Activated T-helper 9 cell treated with anti-CD3 and anti-CD28 coated beads, Interleukin-2, amount 50 U/mL, for 16 hours (primary cell): Measurements from ENCODE around the gene CTIF.

Experiments used
- DNase-seq: peaks from one replicate; pipeline ENCODE4 v3.0.0-alpha.2; 2020; ENCODE audit warnings: low read depth

The CTIF gene

DNA sequence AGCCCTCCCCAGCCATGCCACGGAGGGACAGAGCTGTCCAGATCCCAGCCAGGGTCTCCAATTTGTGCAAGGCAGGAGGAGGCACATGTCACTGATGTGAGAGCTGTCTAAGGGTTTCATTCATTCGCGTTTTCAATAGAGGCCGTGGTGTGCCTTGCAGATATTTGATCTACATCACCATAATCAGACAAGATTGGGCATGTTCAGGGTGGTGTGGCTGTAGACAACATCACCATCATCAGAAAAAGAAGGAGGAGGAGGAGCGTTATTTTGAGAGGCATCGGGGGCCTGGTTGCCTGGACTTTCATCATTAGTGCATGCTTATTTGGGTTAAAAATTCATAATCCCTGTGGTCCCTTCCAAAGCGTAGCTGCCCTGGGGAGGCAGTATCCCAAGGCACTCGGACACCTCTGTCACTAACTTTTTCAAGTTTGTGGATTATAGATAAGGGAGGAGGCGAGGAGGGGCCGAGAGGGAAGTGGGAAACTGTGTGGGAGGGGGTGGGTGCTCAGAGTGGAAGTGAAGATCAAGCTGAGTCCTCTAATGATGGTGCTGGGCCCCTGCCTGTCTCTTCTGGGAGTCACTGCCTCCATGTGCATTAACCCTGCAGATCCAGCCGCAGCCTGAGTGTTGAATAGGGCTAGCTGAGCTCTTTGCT lies 194.1 kb downstream of the CTIF start:
- no peak for DNase-seq

DNA sequence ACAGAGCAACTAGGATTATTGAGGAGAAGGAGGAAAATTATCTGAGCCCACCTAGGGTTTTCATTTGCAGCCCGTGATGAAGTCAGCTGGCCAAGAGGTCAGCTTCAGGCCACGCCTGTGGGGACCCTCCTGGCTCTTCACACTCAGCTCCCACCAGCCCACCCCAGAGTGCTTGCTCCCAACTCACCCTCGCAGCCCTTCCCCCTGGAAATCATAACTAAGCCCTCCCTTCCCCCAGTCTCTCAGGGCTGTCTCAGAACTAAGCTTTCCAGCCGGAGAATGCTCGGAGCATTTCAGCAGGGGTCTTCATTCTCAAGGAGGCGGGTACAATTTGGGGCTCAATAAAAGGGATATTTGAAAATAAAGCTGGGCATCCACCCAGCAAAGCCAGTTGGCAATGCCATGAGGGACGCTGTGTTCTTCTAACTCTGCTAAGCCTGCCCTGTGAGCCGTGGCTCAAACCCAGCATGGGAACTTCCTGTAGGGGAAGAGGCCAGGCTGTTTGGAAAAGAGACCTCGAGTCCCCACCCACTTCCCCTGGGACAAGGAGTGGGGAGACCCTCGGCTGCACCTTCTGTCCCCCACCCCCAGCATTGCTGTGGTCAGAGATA lies 194.9 kb downstream of the CTIF start:
- no peak for DNase-seq

DNA sequence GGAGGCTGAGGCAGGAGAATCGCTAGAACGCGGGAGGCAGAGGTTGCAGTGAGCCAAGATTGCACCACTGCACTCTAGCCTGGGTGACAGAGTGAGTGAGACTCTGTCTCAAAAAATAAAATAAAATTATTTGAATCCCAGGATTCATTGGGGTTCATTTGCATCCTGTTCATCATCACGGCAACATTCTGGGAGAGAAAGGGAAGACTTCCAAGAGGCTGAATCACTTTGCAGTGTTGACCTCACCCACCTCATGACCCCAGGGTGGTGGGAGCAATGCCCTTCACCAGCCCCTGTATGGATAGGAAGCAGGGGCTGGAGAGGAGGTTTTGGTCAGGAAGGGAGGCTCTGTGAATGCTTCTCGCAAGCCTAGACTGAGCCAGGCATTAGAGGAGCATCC lies 195.6 kb downstream of the CTIF start:
- no peak for DNase-seq

- DNase-seq: no peak
These were observed 196.3 kb downstream of the CTIF start for GRCh38 chr18:48735080-48735676.

GRCh38 chr18:48735681-48736255 lies 196.9 kb downstream of the CTIF start:
- no peak for DNase-seq

- no peak for DNase-seq
These were observed 197.8 kb downstream of the CTIF start for GRCh38 chr18:48736321-48737260.

DNA sequence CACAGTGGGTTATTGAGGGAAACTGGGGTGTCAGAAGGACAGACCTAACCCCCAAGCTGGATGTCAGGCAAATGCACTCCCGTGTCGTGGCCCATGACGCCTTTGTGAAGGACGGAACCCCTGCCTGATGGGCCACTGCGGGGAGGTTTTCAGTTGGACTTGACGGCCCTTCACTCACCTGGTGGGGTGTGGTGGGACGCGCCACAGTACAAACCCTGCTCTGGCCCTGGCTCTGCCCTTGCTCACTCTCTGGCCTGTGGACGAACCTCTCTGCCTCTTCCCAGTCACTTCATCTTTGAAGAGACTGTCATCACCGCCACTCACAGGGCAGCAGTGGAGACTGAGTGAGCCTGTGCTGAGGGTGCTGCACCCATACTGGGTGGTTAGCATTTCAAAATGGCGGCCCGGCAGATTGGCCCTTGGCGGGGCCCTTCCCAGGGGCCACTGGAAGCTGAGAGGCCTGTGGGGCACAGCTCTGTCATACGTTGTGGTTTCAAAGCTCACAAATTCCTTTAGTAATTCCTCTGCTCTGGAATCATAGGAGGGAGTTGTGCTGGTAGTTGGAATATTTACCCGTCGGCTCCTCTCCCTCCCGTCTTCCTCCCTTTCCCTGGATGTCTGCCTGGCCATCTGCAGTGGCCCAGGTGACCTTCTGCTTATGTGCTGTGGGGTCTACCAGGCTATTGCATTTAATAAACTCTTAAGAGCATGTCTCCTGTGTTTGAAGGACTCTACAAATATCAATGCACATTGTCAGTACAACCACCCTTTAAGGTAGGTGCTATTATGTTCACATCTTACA lies 200.6 kb downstream of the CTIF start:
- DNase-seq: no peak

- no peak for DNase-seq
These were observed 201.2 kb downstream of the CTIF start for GRCh38 chr18:48740068-48740440.

DNA sequence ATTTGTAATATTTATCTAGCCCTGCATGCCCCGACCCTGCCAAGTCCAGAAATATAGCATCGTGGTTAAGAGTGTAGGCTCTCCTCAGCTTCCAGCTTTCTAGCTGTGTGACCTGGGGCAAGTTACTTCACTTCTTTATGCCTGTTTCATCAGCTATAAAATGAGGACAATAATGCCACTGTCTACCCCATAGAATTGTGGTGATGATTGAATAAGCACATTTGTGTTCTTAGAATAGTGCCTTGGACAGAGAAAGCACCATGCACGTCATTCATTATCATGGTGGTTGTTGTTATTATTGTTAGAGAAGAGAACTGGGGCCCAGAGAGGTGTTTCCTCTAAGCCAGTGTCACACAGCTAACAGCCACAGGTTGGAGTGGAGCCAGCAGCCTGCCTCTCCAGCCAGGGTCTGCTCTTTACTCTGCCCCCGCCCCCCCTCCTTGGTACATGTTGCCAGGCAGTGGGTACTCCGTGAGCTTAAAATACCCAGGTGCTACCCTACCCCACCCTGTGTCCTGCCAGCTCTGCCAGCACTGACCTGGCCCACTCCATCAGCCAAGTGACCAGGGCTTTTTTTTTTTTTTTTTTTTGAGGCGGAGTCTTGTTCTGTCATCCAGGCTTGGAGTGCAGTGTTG lies 202.1 kb downstream of the CTIF start:
- no peak for DNase-seq

- no peak for DNase-seq
These were observed 203.0 kb downstream of the CTIF start for GRCh38 chr18:48741866-48742265.

- DNase-seq: no peak
These were observed 203.5 kb downstream of the CTIF start for GRCh38 chr18:48742304-48742703.

- DNase-seq: no peak
These were observed 204.1 kb downstream of the CTIF start for GRCh38 chr18:48742706-48743475.

- DNase-seq: no peak
These were observed 205.1 kb downstream of the CTIF start for GRCh38 chr18:48743886-48744285.

- DNase-seq: no peak
These were observed 206.5 kb downstream of the CTIF start for GRCh38 chr18:48745293-48745692.

- DNase-seq: no peak
These were observed 210.9 kb downstream of the CTIF start for GRCh38 chr18:48749768-48750167.

DNA sequence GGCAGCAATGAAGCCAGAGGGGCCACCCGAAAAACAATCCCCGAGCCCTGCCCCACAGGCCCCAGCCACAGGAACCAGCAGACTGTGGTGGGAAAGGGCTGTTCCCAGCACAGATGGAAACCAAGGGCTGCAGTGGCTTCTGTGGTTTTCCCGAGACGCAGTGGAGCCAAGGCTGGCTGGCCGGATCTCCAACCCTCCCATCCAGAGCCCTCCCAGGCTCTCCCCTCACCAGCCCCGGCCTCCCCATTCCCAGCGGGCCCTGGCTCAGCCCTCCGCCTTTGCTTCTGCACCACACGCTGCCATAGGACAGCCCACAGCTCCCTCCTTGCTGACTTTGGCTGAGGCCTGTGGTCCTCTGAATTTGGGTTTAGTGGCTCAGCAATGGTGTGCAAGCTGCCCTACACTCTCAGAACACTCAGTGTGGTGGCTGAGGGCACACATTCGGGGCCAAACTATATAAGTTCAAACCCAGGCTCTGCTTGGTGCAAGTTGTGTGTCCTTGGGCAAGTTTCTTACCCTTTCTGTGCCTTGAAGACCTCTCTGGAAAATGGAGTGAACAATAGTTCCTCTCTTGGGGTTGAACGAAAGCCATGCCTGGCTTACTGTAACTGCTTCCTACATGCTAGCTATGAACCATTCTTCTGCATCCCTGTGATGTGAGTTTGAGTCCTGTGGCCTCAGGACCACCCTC lies 211.8 kb downstream of the CTIF start:
- DNase-seq: no peak

GRCh38 chr18:48751727-48752468 lies 213.1 kb downstream of the CTIF start:
- no peak for DNase-seq

GRCh38 chr18:48752478-48752877 lies 213.6 kb downstream of the CTIF start:
- no peak for DNase-seq

GRCh38 chr18:48752928-48753327 lies 214.1 kb downstream of the CTIF start:
- DNase-seq: no peak
